ENCODE results near the gene APOH. TPM values are rescaled to one million over a fixed set of nuclear protein-coding genes. Genes with fewer than 3 reads are reported as not detected.

APOH gene
- total RNA-seq = not detected in 2 replicates
- long read RNA-seq = 0 reads

GRCh38 chr17:66228887-66229782 is at the start of gene APOH:
Gene APOH (minus strand): TSS chr17:66229415. CDS start chr17:66229379, 36 bp downstream.
- DNase-seq (ENCODE audit: extremely low spot score, unreplicated experiment) = no peak
- Mint-ChIP-seq H3K4me1 (ENCODE audit: unreplicated experiment) (no peaks in the 10 kb centered on the region), H3K9me3 (ENCODE audit: unreplicated experiment) (no peaks in the 10 kb centered on the region), H3K27me3 (ENCODE audit: unreplicated experiment) (peaks cover 27% of the 10 kb centered on the region), H3K36me3 (ENCODE audit: unreplicated experiment) (no peaks in the 10 kb centered on the region), H3K27ac (ENCODE audit: unreplicated experiment) (no peak within 1 kb of the TSS), H3K4me3 (ENCODE audit: unreplicated experiment) (no peak within 1 kb of the TSS)
- TF ChIP-seq, protein P1, sequence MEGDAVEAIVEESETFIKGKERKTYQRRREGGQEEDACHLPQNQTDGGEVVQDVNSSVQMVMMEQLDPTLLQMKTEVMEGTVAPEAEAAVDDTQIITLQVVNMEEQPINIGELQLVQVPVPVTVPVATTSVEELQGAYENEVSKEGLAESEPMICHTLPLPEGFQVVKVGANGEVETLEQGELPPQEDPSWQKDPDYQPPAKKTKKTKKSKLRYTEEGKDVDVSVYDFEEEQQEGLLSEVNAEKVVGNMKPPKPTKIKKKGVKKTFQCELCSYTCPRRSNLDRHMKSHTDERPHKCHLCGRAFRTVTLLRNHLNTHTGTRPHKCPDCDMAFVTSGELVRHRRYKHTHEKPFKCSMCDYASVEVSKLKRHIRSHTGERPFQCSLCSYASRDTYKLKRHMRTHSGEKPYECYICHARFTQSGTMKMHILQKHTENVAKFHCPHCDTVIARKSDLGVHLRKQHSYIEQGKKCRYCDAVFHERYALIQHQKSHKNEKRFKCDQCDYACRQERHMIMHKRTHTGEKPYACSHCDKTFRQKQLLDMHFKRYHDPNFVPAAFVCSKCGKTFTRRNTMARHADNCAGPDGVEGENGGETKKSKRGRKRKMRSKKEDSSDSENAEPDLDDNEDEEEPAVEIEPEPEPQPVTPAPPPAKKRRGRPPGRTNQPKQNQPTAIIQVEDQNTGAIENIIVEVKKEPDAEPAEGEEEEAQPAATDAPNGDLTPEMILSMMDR (IDR thresholded peaks at IDR 0.05) = no peak

DNA sequence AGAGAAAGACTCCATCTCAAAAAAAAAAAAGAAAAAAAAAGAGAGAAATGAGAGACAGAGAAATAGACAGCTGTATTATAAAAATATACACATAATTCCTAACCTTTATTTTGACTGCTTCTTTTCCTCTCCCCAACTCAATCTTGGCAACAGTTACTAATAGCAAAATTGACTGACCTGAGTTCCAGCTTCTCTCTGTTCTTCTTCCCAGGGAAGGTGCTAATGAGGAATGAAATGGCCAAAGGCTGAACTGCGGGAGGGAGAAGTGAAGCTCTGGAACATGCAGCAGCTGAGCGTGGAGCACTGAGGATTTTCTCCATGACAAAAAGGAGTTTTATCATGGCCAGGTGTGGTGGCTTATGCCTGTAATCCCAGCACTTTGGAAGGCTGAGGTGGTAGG is 48.0 kb upstream of the APOH start:
- Mint-ChIP-seq H3K27ac (ENCODE audit: unreplicated experiment) (no peak overlapping the region), H3K4me1 (ENCODE audit: unreplicated experiment) (peaks cover 41% of the 10 kb centered on the region), H3K9me3 (ENCODE audit: unreplicated experiment) (no peaks in the 10 kb centered on the region), H3K27me3 (ENCODE audit: unreplicated experiment) (no peaks in the 10 kb centered on the region), H3K4me3 (ENCODE audit: unreplicated experiment) (no peak overlapping the region), H3K36me3 (ENCODE audit: unreplicated experiment) (no peaks in the 10 kb centered on the region)
- DNase-seq (ENCODE audit: extremely low spot score, unreplicated experiment) = no peak
- TF ChIP-seq, protein P1 (IDR thresholded peaks at IDR 0.05) = no peak

DNA sequence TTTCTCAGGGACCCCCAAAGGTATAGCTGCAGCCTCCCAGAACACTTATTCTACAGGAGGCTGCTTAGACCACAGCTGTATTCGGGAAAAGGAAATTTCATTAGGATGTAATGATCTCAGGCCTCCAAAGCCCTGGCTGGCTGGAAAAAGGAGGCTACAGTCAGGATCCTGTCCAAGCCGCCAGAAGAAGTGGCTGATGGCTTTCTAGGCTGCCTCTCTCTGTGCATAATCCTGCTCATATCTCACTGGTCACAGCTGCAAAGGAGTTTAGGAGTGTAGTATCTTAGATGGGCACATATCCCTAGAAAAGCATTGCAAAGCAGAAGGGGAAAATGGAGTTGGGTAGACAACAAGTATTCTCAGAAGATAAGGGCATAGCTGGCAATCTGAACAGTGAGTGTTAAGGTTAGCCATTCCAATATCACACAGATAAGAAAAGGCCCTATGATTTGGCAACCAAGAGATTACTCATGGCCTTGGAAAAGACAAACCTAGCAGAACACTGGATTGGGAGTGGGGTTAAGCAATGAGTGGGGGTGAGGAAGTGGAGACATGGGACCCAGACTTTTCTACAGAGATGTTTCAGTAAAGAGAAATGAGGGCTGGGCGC is 47.2 kb upstream of the APOH start:
- H3K27ac Mint-ChIP-seq (ENCODE audit: unreplicated experiment) = peak overlapping the region; percentile 87
- TF ChIP-seq, protein P1 (IDR thresholded peaks at IDR 0.05) = no peak
- no peak overlapping the region for H3K4me3 Mint-ChIP-seq (ENCODE audit: unreplicated experiment)
- no peaks in the 10 kb centered on the region for H3K27me3 Mint-ChIP-seq (ENCODE audit: unreplicated experiment)
- H3K4me1 Mint-ChIP-seq (ENCODE audit: unreplicated experiment) = peaks cover 41% of the 10 kb centered on the region
- H3K36me3 Mint-ChIP-seq (ENCODE audit: unreplicated experiment) = no peaks in the 10 kb centered on the region
- DNase-seq (ENCODE audit: extremely low spot score, unreplicated experiment) = no peak
- H3K9me3 Mint-ChIP-seq (ENCODE audit: unreplicated experiment) = no peaks in the 10 kb centered on the region

- no peaks in the 10 kb centered on the region for H3K36me3 Mint-ChIP-seq (ENCODE audit: unreplicated experiment)
- peaks cover 41% of the 10 kb centered on the region for H3K4me1 Mint-ChIP-seq (ENCODE audit: unreplicated experiment)
- H3K27ac Mint-ChIP-seq (ENCODE audit: unreplicated experiment) = peak overlapping the region; percentile 87
- H3K4me3 Mint-ChIP-seq (ENCODE audit: unreplicated experiment) = no peak overlapping the region
- TF ChIP-seq, protein P1 (IDR thresholded peaks at IDR 0.05) = no peak
- no peak for DNase-seq (ENCODE audit: extremely low spot score, unreplicated experiment)
- no peaks in the 10 kb centered on the region for H3K27me3 Mint-ChIP-seq (ENCODE audit: unreplicated experiment)
- peaks cover 5% of the 10 kb centered on the region for H3K9me3 Mint-ChIP-seq (ENCODE audit: unreplicated experiment)
Measured at GRCh38 chr17:66275651-66276050, 46.4 kb upstream of the APOH start.

DNA sequence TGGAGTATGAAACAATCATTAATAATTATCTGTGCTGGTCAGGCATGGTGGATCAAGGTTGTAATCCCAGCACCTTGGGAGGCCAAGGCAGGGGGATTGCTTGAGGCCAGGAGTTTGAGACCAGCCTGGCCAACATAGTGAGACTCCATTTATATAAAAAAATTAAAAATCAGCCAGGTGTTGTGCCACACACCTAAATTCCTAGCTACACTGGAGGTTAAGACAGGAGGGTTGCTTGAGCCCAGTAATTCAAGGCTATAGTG is 44.3 kb upstream of the APOH start:
- DNase-seq (ENCODE audit: extremely low spot score, unreplicated experiment) = no peak
- no peak overlapping the region for H3K4me3 Mint-ChIP-seq (ENCODE audit: unreplicated experiment)
- H3K36me3 Mint-ChIP-seq (ENCODE audit: unreplicated experiment) = no peaks in the 10 kb centered on the region
- peak overlapping the region; percentile 52 for H3K27ac Mint-ChIP-seq (ENCODE audit: unreplicated experiment)
- TF ChIP-seq, protein P1 (IDR thresholded peaks at IDR 0.05) = no peak
- H3K27me3 Mint-ChIP-seq (ENCODE audit: unreplicated experiment) = no peaks in the 10 kb centered on the region
- H3K4me1 Mint-ChIP-seq (ENCODE audit: unreplicated experiment) = peaks cover 46% of the 10 kb centered on the region
- peaks cover 6% of the 10 kb centered on the region for H3K9me3 Mint-ChIP-seq (ENCODE audit: unreplicated experiment)

Data from osteocyte (in vitro differentiated cells).